Stimulated activated CD4-positive, alpha-beta T cell treated with anti-CD3 and anti-CD28 coated beads, Interleukin-15, amount 100 ng/mL, for 24 hours (primary cell): ENCODE results near the gene ZNF285.
"Not testable (repeated sequence)": the region's sequence is repeated elsewhere in the genome, so short reads cannot be mapped to it uniquely, and the experiment has no call there.

Experiments
- DNase-seq: peaks from one replicate; pipeline ENCODE4 v3.0.0-alpha.2; 2020

ZNF285 gene

DNA sequence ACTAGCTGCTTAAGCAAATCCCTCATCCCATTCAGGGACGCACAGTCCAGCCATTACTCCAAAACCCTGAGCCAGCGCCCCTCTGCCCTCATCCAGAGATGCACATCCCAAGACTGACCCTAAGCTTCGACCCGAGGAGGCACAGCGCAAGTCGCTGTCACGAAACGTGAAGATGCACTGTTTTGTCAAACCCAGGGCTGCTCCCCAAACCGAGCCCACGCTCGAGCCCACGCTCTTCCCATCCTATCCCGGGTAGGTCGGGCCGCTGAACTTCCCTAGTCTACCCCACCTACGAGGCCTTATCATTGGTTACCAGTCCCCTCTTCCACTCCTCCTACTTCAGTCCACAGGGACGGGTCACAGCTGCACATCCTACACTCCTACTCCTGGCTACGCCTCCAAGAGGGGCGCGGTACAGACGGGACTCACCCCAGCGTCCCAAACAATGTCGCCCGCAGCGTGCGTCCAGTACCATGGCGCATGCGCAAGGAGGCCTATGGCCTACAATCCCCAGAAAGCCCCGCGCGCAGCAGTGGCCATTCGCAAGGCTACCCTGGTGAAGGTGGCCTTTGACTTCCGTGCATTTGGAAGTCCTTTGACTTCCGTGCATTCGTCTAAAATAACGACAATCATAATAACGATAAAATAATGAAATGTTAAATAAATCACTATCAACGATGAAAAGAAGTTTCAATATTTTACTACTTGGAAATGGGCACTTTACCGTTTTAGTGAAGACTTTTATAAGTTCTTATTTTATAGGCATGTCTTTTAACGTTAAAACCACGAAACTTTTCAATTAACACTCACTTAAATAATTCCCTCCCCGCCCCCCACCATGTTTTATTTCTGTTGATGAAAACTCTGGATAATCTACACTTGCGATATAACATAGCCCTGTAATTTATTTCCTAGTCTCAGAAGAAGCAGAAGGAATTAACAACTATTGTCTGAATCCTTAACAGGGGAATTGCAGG is at the start of gene ZNF285:
Gene ZNF285 (minus strand): TSS at position 470 of the 977 bp plus-strand sequence. CDS start 4,395 bp downstream, outside the sequence.
- peak; percentile 86 for DNase-seq

DNA sequence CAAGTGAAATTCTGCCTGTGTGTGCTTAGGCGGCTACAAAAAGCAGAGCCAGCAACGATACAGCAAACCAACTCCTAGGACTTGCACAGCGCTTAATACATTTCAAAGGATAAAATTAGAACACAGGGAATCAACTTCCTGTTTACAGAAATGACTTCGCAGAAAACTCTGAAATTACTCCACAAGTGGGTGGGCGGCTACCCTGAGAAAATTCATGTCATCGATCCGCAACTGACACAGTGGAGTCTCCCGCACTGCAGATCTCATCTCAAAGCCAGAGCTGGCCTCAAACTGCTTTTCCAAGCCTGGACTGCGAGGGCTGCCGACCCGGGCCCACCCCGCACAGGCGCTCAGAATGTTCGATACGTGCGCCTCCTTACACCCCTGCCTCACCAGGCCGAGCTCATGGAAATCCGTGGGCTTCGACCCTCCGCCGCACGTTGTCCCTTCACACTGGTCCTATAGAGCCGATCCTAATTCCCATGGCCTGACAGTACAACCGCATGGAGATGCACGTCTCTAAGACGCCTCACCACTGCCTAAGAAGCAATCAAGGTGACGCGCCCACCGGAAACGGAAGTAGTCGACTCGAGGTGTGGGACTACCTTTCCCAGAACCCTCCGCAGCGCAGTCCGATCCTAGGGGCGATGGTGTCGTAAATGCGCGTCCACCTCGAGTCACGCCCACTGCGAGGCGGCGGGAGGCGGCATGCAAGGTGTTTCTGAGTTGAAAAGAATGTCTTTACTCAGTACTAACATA is 46.7 kb upstream of the ZNF285 start, which contains the start of gene ZNF229:
Gene ZNF229 (minus strand): TSS at position 557 of the 759 bp plus-strand sequence. CDS start 5,625 bp downstream, outside the sequence.
- peak; percentile 85 for DNase-seq

DNA sequence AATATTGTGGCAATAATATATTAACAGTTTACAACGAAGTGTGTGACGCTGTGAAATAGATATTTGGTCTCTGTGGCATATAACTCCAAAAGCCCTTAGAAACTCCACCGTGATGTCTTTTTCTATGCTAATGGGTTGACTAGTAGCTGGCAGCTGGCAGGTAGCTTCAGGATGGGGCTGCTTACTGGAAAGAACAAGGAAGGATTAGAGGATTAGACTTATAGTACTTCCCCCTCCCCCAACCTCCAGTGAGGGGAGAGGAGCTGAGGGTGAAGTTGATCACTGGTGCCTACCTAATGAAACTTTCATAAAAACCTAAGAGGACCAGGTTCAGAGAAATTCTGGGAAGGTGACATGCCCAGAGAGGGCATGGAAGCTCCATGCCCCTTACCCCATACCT is 37.0 kb upstream of the ZNF285 start:
- DNase-seq, result no peak

DNA sequence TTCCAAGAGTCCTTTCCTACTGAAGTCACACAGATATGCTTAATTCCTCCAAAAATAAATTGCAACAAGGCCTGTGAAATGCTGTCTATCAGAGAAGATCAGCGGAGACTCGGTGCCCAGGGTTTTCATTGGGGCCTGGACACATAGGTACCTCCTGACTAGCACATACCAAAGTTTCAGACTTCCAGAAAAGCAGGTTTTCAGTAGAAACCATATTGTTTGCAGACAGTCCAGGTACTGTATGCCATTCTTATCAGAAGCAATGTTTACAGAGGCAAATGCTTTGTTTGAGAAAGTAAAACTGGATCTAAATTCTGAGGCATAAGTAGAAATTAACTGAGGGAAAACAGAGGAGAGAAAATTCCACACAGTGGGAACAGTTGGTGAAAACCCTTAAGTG is 34.0 kb upstream of the ZNF285 start:
- DNase-seq, result no peak

DNA sequence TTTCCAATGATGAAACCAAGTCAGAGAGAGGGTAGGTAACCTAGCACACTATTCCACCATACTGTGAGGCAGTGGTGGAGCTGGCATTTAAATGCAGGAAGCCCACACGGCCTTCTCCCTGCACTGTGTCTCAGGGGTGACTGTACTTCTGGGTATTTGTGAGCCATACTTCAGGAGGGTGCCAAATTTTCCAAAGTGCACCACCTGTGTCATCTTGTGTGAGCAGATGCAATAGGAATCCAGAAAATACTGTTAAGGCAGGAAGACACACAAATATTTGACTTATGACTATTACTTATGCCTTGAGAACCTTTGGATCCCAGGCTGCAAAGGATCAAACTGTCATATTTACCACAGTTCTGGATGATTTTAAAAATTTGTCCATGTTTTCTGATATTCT is 29.5 kb upstream of the ZNF285 start:
- no peak for DNase-seq

DNA sequence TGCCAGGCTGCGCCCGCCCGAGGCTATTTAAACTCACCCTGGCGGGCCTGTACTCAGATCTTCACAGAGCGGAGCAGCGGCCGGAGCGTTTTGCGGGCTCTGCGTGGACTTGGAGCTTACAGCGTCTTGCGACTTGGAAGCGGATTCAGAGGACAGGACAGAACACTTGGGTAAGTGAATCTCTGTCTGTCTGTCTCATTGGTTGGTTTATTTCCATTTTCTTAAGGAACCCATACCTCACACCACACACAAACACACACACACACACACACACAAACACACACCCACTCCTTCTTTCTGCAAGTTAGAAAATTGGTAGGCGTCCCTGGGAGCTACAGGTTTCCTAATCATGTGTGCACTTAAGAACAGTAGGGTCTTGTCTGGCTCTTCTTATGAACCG is 14.1 kb upstream of the ZNF285 start:
- DNase-seq, result not testable (repeated sequence)

DNA sequence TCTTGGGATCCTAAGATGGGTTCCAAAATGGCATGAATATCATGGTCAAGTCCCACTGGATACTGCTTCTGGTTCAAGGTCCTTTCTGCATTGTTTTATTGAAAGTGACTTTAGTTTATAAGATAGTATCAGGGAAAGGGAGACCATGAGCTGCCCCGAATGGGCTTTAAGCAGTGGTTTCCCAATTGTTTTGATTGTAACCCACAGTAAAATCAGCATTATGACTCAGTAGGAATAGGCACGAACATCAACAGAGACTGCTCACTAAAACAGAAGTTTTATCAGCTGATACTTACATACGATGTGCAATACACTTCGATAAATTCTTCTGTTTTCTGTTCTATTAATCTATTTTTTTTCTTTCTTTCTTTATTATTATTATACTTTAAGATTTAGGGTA is 12.1 kb downstream of the ZNF285 start:
- DNase-seq, result not testable (repeated sequence)

DNA sequence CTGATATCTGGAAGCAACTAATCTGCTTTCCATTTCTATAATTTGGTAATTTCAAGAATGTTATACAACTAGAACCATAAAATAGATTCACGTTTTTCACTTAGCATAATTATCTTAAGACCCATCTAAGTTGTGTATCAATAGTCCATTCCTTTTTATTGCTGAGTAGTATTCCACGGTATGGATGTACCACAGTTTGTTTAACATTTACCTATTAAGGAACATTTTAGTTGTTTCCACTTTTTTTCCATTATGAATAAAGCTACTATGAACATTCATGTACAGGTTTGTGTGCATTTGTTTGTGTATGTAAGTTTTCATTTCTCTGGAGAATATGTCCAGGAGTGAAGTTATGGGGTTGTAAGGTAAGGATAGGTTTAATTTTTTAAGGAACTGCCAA is 26.6 kb downstream of the ZNF285 start:
- no peak for DNase-seq

DNA sequence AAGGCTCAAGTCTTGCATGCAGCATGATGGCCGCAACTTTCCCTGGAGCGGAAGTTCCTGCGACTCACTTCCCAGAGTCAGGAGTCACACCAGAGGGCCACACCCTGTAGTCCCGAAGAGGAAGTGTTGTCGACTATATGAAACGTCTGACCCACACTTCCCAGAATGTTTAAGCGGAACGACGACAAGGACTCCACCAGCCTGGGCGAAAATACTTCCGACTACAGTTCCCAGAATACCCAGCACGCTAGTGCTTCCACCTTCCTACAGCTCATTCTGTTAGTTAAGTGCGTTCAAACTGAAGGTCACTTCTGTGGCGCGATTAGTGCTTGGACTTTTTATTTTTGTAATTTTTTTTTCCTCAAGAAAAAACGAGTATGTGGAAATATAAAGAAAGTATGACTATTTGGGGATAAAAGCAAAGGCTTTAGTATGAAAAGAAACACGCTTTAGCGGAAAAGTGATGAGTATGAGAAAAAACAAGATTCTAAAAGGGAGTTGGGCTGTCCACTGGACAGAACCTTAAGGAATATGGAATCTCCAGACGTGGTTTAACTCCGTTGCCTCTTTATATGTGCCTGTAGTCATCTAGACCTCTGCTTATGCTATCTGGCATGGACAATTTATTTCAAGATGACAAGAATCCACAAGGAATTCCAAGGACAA is 29.5 kb downstream of the ZNF285 start:
- no peak for DNase-seq

DNA sequence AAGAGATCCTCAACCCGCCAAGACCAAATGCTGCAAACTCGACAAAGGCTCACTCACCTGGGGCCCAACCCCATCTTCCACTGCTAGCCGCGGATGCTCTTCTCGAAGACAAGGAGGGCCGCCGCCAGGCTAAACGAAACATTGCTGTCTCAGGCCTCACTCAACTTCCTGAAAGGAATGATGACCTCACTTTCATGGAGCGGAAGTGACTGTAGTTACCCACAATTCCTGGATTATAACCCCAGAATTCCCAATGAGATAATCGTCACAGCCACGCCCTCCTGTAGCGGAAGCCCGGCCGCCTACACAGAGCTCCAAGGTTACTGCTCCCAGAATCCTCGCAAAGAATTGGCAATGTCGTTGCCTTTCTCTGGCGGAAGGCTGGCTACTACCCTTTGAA is 34.4 kb downstream of the ZNF285 start:
- DNase-seq, result no peak

DNA sequence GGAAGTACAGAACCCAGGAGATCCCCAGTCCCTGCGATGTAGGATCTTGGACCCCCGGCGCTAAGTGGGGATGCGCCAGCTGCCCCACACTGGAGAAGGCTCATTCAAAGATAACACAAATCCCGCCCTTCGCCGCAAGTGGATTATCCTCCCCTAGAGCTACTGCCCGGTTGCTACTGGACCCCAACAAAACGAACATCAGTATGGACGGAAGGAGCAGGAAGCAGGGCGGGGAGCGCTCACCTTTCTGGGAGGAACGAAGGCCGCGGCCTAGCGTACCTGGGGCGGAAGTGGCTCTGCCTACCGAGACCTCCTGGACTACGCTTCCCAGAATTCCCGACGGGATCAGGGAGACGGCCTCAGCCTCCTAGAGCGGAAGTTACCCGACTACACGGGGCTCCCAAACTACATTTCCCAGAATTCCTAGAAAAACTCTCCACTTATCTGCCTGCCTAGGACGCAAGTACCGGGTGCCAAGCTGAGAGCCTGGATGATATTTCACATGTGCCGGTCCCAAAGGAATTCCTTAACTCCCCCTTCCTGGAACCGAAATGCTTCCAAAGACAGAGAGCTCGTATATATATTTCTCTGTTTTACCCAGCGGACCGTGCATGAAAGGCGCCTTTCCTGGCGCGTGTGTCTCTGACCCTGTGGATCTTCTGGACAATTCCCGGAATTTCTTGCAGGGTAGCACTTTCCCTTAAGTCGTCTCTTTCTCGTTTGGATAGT is 44.9 kb downstream of the ZNF285 start, which contains the start of gene ZNF112:
Gene ZNF112 (minus strand): TSS at position 298 of the 729 bp plus-strand sequence. CDS start 16,141 bp downstream, outside the sequence.
- peak; percentile 35 for DNase-seq

DNA sequence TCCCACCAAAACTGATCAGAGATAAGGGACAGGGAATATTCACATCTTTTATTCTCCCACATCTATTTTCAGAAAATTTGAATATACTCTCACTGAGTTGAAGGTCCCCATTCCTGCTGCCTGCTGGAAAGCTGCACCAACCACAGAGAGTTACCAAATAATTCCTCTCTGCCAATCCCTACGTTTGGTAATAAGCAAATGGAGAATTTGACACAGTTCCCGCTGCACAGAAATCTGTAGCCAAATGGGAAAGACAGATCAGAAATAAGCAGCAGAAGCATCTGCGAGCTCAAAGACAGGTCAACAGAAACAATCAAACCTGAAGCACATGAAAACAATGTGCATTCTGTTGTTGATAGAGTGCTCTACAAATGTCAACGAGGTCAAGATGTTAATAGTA is 54.9 kb downstream of the ZNF285 start:
- no peak for DNase-seq

DNA sequence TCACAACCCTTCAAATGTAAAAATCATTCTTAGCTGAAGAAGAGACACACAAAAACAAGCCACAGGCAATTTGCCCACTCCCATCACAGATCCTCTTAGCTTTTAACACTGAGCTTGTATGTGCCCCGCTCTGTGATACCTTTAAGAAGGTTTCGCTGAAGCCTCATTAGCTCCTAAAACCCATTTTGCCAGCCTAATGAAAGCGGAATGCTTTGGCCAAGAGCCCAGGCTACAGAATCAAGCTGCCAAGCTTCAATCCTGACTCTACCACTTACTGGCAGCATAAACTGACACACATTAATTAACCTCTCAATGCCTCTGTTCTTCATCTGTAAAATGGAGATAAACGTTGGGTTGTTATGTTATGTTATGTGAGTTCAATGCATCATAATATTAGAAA is 55.4 kb downstream of the ZNF285 start:
- no peak for DNase-seq

DNA sequence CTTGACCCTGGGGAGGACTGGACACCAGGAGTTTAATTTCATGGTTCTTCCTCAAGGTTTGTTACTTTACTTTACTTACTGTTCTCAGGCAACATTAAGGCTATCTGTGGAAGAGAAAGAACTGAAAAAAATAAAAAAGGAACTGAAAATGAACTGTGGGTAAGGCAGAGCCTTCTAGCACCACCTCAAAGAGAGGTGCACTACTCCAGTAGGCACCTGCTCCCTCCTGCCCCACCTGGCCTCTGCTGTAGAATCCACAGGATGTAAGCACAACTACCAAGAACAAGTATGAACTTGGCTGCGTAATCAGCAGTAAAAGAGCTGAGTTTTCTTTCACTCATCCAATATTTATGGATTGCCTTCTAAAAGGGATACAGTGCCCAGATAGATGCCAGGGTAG is 57.2 kb downstream of the ZNF285 start:
- DNase-seq, result no peak

DNA sequence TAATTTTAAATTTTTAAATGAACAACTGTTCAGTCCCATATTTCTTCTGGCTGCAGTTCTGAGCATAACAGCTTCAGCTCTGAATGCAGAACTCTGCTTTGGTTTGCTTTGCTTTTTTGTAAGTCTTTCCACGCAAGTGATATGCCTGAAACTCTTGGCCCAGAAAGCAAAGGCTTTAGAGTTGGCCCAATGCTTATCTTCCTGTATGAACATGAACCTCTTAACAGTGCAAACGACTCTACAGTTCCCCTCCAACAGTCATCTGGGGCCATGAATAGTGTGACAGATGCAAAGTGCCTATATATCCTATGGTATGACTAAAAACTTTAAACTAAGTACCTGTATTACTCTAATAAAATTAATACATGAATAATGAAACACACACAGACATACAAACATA is 59.6 kb downstream of the ZNF285 start:
- no peak for DNase-seq

DNA sequence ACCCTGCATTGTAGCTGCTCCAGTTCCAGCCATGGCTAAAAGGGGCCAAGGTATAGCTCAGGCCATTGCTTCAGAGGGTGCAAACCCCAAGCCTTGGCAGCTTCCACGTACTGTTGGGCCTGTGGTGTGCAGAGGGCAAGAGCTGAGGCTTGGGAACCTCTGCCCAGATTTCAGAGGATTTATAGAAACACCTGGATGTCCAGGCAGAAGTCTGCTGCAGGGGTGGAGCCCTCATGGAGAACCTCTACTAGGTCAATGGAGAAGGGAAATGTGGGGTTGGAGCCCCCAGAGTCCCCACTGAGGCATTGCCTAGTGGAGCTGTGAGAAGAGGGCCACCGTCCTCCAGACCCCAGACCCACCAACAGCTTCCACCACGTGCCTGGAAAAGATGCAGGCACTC is 66.8 kb downstream of the ZNF285 start:
- DNase-seq, result not testable (repeated sequence)
